Left forelimb (tissue), 1 donor: ENCODE measurements around the gene JUN.
"Not testable (repeated sequence)": the region's sequence is repeated elsewhere in the genome, so short reads cannot be mapped to it uniquely, and the experiment has no call there.

Experiments
- DNase-seq: peaks from one replicate; pipeline ENCODE4 v3.0.0-alpha.2; 2018; ENCODE audit warnings: low spot score

The JUN gene

DNA sequence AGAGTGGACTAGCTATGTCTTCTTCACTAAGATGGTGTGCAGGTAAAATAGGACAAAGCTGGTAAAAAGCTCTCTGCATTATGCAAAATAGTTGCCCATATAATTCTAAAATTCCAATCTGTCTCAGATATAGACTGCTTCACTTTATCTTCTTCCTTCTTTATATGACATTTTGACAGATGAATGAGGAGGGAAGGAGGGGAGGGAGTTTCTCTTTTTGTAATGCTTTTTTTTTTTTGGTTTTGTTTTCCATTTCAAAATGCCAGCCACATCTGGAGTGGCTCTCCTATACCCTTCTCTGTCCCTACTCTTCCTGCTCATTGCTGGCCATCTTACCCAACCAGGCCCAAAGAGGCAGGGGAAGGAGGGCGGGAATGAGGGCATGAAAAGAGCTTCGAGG, 24.2 kb upstream of the JUN start:
- no peak for DNase-seq

GRCh38 chr1:58805716-58806571, 22.1 kb upstream of the JUN start:
- DNase-seq = no peak

DNA sequence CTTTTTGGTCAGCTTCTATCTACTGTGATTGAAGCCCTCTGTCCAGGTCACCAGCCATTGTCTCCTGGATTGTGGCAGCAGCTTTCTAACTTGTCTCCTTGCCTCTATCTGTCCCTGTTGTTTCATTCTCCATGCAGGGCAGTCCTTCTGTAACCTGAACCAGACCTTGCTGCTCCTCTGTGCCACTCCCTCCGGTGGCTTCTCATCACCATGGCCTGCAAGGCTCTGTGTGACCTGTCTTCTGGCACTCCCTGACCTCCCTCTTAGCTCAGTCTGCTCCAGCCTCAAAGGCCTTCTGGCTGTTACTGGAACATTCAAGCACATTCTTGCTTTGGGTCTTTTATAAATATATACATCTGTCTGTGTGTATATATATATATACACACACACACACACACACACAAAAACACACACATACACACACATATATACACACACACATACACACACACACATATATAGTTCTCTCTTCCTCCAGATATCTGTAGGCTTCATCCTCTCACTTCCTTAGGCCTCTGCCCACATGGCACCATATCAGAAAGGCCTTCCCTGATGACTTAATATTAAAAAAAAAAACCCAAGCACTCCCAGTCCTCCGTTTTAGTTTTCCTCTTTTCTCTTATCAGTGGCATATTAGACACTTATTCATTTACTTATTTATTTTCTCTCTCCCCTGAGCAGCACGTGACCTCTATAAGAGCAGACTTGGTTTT, 21.2 kb upstream of the JUN start:
- DNase-seq = no peak

GRCh38 chr1:58803858-58804257, 20.0 kb upstream of the JUN start:
- DNase-seq = no peak

GRCh38 chr1:58802640-58803399, 19.0 kb upstream of the JUN start:
- DNase-seq = no peak

DNA sequence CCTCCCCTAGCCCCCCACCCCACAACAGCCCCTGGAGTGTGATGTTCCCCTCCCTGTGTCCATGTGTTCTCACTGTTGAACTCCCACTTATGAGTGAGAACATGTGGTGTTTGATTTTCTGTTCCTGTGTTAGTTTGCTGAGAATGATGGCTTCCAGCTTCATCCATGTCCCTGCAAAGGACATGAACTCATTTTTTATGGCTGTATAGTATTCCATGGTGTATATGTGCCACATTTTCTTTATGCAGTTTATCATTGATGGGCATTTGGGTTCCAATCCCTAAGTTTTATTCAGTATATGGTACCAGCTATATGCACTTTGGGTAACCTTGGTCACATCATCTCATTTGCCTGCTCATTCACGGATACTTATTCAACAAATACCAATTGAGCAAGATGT, 17.4 kb upstream of the JUN start:
- DNase-seq = not testable (repeated sequence)

DNA sequence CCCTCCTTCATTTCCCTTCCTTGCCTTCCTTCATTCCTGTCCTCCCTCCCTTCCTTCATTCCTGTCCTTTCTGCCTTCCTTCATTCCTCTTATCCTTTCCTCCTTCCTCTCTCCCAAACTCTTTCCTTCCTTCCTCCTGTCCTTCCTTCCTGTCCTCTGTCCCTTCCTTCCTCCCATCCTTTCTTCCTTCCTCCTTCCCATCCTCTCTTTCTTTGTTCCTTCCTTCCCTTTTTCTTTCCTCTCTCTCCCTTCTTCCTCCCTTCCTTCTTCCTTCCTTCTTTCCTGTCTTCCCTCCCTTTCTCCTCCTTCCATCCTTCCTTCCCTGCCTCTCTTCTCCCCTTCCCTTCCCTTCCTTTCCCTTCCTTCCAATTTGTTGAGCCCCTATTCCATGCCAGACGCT, 15.8 kb upstream of the JUN start:
- DNase-seq = no peak

- no peak for DNase-seq
These were observed 15.1 kb upstream of the JUN start for GRCh38 chr1:58798910-58799442.

- DNase-seq = no peak
These were observed 12.6 kb upstream of the JUN start for GRCh38 chr1:58796416-58796815.

DNA sequence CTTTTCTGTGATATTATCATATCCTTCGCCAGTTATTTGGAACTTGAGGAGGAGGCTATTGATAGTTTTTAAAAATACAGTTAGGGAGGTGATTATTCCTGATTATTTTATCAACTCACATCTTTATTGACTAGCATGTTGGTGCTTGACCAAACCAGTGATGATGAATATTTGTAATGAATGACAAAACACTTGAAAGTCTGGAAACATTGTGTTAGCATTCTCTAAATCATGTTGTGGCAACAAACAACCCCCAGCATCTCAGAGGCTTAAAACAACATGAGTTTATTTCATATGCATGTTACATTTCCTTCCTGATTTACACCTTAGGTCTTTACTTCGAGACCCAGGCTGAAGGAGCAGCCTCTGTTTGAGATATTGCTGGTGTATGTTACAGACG, 10.7 kb upstream of the JUN start:
- no peak for DNase-seq

DNA sequence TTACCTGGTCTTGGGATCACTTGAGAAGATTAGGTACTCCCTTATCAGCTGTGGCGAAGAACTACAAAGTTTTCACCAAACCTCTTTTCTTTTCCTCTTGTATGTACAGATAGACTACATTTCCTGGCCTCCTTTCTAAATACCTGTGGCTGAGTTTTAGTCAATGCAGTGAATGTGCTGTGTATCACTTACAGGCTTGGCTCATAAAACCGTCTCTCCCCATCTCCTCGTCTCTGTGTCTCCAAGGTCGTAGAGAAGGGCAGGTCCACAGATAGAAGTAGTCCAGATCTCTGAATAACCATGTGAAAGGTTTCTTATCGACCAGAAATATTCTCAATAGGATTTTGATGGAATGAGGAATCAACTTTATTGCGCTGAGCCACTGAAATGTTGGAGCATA, 9.0 kb upstream of the JUN start:
- DNase-seq = no peak

GRCh38 chr1:58791106-58791505, 7.3 kb upstream of the JUN start:
- DNase-seq = no peak

DNA sequence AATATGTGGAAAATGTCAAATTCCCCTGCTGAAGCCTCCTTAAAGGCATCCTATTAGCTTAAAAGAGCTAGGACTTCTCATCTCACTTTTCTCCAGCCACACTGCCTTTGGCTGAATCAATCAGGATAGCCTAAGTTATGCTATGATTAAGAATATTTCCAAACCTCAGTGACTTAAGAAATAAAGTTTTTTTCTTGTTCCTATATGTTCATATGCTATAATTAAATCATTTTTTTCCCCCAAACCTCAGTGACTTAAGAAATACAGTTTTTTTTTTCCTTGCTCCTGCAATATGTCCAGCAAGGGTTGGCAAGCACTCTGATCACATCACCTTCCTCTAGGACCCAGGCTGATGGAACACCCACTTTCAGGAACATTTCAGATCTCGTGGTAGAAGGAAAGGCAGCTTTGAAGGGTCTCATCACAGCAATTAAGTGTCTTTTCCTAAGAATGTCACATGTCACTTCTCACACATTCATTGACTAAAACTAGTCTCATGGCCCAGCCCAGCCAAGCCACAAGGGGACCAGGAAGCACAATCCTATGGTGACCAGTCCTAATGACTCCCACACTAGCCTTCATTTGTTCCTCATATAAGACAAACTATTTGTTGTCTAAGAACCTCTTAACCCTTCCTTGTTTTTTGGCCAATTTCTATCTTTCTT, 6.3 kb upstream of the JUN start:
- no peak for DNase-seq

- DNase-seq = no peak
These were observed 5.5 kb upstream of the JUN start for GRCh38 chr1:58789322-58789856.

DNA sequence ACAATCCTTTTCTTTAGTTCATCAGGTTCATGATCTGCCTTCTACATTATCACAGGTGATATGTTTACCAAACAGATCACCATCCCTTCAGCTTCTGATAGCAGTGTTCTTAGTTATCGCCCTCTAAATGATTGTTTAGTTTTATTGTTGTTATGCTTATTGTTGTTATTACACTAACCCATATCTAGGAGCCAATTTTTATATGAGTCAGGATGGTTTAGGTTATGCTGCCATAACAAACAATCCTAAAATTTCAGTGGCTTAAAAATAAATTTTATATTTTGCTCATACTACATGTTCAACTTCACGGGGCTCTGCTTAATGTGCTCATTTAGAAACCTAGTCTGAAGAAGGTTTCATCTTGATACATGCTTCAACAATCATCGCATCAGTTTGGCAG, 4.4 kb upstream of the JUN start:
- no peak for DNase-seq

GRCh38 chr1:58786927-58787245, 3.0 kb upstream of the JUN start:
- no peak for DNase-seq

DNA sequence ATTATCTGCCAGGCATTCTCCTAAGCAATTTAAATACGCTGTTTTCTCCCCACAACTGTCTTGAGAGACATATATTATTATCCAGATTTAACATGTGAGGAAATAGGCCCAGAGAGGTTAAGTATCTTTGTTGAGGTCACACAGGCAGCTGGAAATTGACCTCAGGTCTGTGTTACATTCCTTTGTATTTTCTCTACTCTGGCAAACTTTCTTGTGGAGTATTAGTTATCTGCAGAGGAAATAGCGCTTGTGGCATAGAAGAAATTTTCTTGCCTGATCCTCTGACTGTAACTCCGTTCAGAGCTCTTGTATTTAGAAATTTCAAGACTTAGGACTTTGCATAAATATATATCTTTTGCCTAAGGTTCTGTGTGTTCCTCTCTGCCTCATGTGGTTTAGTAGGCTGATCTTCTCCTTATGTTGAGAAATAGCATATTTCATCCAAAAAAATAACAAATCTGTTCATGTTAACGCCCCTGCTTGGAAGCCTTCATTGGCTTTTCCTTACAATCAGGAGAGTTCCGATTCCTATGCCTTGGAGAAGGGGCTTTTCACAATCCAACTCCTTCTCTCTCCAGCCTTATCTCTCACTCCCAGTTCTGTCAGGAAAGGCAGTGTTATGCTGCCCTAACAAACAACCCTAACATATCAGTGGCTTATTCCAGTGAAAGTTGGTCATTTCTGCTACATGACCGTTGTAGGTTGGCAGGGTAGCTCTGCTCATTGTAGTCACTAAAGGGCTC, 2.5 kb upstream of the JUN start:
- no peak for DNase-seq

DNA sequence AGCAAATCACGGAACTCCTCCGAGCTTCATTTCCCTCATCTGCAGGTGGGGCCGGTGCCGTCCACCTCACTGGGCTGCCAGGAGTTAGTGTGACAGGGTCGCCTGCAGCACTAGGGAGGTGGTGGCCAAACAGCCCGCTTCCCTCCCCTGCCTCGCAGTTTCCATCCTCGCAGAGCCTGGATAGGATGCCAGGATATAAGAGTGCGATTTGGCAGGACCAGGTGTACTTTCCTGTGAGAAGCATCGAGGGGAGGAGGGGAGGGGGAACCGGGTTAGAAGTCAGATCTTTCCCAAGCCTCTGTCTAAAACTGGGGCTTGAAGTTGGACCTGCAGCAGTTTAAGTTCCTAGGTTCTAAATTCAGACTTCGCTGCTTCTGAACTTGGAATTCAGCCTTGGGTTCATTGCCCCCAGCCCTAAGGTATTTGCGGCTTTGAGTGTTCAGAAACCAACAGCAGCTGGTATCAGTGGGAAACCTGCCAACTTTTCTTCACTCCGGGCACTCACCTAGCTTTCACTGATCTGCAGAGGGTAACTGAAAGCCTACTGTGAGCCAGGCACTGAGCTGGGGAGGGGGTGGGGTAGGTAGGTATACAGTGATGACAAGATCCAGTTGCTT, 1.7 kb upstream of the JUN start:
- peak; percentile 66 for DNase-seq

DNA sequence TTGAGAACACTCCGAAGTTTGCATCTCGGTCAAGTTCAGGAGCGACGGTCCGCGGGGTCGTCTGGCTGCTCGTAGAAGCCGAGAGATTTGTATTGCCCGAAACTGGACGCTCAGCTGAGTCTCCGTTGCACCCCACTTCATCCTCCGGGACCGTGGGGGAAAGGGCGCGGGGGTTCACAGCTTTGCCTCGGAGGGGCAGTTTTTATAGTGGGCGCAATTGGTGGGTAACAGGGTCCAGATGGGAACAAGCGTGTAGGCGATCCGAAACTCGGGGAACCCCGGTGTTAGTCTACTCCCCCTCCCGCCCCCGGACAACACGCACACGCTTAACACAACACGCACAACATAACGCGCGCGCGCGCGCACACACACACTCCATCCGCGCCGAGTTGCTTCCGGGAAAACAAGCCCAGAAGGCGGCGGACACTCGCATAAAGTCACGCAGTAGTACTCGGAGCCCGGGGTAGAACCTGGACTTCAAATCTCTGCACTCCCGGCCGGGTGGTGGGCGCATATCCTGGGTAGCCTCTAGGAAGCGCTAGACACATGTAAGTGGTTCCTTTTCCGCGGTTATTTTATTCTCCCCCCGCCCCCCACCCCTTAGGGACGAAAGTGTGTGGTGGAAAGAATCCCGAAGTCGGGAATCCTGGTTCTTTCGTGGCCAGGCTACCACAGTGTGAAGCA, 1.1 kb upstream of the JUN start:
- DNase-seq = peak; percentile 93
